AG09309 (cell line): ENCODE data around the gene FAM227B.

Experiments
- DNase-seq: peaks from one replicate; pipeline ENCODE4 v3.0.0-alpha.2; 2010; ENCODE audit warnings: low read depth
- H3K4me3 ChIP-seq: 2 replicates; pipeline ENCODE4 v1.5.1; 2011; ENCODE audit warnings: mild to moderate bottlenecking, low read depth, low read length, moderate library complexity; ENCODE audit not compliant: control insufficient read depth
- TF ChIP-seq, protein P1 (sequence below): IDR thresholded peaks from 2 replicates; pipeline ENCODE4 v1.5.1; 2011; ENCODE audit warnings: mild to moderate bottlenecking, low read depth, low read length, inconsistent platforms; ENCODE audit not compliant: insufficient read depth, control insufficient read depth; ENCODE audit errors: missing control alignments

FAM227B gene

DNA sequence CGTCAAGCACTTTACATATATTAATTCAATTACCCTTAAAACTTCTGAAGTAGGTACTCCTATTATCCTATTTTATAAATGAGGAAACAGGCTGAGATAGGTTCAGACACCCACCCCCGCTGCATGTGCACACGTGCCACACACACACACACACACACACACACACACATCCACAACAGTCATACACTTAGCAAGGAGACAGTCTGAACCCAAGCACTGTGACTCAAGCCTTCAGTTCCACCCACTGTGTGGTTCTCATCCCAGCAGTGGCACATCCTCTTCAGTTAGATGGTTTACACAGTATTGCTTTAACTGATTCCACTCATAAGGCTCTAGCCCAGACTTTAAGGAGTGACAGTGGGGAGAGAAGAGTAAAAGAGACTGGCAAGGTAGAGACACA is 288.7 kb downstream of the FAM227B start:
- TF ChIP-seq, protein P1, sequence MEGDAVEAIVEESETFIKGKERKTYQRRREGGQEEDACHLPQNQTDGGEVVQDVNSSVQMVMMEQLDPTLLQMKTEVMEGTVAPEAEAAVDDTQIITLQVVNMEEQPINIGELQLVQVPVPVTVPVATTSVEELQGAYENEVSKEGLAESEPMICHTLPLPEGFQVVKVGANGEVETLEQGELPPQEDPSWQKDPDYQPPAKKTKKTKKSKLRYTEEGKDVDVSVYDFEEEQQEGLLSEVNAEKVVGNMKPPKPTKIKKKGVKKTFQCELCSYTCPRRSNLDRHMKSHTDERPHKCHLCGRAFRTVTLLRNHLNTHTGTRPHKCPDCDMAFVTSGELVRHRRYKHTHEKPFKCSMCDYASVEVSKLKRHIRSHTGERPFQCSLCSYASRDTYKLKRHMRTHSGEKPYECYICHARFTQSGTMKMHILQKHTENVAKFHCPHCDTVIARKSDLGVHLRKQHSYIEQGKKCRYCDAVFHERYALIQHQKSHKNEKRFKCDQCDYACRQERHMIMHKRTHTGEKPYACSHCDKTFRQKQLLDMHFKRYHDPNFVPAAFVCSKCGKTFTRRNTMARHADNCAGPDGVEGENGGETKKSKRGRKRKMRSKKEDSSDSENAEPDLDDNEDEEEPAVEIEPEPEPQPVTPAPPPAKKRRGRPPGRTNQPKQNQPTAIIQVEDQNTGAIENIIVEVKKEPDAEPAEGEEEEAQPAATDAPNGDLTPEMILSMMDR: no peak
- no peak for DNase-seq
- no peak overlapping the region for H3K4me3 ChIP-seq

DNA sequence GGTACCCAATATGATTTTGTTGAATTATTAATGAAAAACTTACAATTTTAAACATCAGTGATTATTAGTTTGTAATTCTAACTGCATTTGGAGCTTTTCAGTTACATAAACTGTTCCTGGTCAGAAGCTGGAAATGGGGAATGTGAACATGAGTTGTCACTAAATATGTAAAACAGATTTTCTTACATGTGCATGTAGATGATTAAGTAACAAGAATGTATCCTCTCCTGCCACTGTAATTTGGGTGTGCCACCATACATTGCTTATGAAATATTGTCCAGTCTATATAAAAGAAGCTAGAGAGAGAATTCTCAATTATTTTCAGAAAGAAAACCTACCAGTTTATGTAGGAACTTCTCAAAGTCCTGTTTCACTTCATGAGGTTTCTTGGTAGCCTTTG is 289.2 kb downstream of the FAM227B start:
- TF ChIP-seq, protein P1: no peak
- no peak overlapping the region for H3K4me3 ChIP-seq
- DNase-seq: no peak

DNA sequence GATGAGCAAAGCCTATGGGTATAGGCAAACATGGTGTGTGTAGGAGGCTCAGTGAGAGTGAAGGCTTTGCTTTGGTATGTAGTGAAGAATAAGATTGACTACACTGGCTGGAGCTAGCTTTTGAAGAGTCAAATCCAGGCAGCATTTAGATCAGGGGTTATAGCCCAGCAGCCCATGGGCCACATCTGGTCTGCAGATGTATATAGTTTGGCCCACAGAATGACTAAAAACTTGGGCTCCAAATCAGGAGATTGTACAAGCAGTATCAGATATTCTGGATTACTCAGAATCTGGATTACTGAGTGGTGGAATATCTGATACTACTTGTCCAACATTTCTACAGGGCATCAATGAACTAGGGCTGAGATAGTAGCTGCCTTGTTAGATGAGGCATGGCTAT is 290.5 kb downstream of the FAM227B start:
- H3K4me3 ChIP-seq: no peak overlapping the region
- no peak for DNase-seq
- TF ChIP-seq, protein P1: no peak

DNA sequence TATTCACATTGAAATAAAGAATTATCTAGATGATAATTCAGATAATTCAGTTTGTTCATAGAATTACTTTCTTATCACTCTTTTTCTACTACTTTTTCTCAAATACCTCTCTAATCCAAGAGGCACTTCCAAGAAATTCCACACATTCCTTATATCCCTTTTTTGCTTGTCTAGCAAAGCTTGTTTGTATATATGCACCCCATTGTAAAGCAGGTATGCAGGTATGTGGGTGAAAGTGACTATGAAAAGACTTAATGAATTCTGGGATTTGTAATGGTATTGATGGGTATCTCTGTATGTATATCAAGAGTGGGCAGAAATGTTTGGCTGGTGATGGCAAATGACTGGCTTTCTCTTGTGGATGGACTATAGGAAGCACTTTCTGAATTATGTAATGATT is 291.7 kb downstream of the FAM227B start:
- TF ChIP-seq, protein P1: no peak
- no peak for DNase-seq
- no peak overlapping the region for H3K4me3 ChIP-seq

DNA sequence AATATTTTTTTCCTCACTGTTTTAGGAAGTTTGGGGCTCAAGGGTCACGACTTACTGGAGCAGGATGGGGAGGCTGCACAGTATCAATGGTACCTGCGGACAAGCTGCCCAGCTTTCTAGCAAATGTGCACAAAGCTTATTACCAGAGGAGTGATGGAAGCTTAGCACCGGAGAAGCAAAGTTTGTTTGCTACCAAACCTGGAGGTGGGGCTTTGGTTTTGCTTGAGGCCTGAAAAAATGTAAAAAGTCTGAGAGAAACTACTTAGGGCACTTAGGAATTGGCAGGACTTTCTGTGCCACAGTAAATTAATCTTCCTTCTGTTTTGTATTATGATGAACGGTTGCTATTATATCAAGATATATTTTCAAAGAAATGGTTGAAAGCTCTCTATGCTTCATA is 292.7 kb downstream of the FAM227B start:
- no peak overlapping the region for H3K4me3 ChIP-seq
- no peak for DNase-seq
- TF ChIP-seq, protein P1: no peak

DNA sequence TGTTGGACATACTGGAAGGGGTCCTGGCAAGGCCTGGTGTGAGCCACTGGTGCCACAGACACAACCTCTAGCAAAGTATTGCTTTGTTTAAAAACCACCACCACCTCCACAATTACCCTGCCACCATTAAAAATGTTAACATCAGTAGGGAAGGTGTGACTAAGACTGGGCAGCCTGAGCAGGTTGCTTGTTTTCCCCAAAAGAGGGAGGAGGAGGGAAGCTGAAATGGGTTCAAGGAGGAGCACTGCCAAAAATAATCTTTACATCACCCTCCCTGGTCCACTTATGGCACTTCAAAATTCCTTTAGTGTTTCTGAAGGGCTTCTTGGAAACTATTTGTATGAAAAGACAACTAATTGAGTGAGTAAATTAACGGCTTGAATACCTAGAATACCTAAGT is 297.4 kb downstream of the FAM227B start:
- TF ChIP-seq, protein P1: no peak
- DNase-seq: no peak
- H3K4me3 ChIP-seq: no peak overlapping the region

DNA sequence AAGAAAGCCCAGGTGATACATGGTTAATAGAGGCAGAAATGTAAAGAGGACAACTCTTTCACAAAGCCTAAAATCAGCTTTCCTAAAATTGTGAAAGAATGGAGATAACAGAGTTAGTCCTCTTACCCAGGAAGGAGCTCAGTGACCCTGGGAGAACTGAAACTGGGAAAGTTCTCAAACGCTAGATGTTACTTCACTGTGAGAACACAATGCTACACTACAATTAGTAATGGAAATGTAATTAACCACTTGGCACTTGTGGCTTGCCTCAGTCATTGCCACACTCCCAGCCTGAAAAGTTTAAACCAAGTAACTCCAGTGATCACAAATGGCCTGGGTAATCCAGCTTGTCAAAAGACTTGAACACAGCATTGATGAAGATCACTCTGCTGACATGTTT is 300.3 kb downstream of the FAM227B start:
- TF ChIP-seq, protein P1: no peak
- H3K4me3 ChIP-seq: no peak overlapping the region
- DNase-seq: no peak
